GM13976 (cell line): ENCODE data around the gene ASB18.

ENCODE experiments used
- DNase-seq: peaks from one replicate; pipeline ENCODE4 v3.0.0; 2012; ENCODE audit warnings: low spot score
- CTCF ChIP-seq: IDR thresholded peaks from 2 replicates; pipeline ENCODE4 v1.5.1; 2012; ENCODE audit warnings: borderline replicate concordance, mild to moderate bottlenecking; ENCODE audit not compliant: insufficient read depth; ENCODE audit errors: extremely low read depth, missing control alignments, control extremely low read depth
- in situ Hi-C: fragments of 300-500 bp; cut with MboI; formaldehyde crosslinking; loops from one replicate; pipeline ENCODE4 v1.12.0; 2022; ENCODE audit warnings: low sequenced_read_pairs, mixed read lengths, inconsistent platforms; ENCODE audit not compliant: unreplicated experiment

ASB18 gene

GRCh38 chr2:236184701-236185100, 79.5 kb downstream of the ASB18 start:
- DNase-seq, result no peak
- no peak for TF ChIP-seq CTCF
- in situ Hi-C loops, result no loop called here

- in situ Hi-C loops, result no loop called here
- peak; percentile 54 for TF ChIP-seq CTCF
- DNase-seq, result peak; percentile 71
Measured at GRCh38 chr2:236180831-236181453, 83.3 kb downstream of the ASB18 start.

GRCh38 chr2:236180076-236180816, 84.0 kb downstream of the ASB18 start:
- no peak for DNase-seq
- in situ Hi-C loops, result no loop called here
- TF ChIP-seq CTCF, result no peak

GRCh38 chr2:236179236-236180075, 84.8 kb downstream of the ASB18 start:
- in situ Hi-C loops, result loop anchor here (10.0 kb wide), 1 partner anchor 395 kb away; no protein-coding TSS in a partner anchor
- no peak for TF ChIP-seq CTCF
- DNase-seq, result no peak

GRCh38 chr2:236178890-236179235, 85.3 kb downstream of the ASB18 start:
- in situ Hi-C loops, result loop anchor here (10.0 kb wide), 1 partner anchor 394 kb away; no protein-coding TSS in a partner anchor
- no peak for TF ChIP-seq CTCF
- no peak for DNase-seq
